HG02884 (cell line): ENCODE data around the gene NQO2.
"Not testable (repeated sequence)": the region's sequence is repeated elsewhere in the genome, so short reads cannot be mapped to it uniquely, and the experiment has no call there.

ENCODE experiments used
- ATAC-seq: cut with Tn5 transposase; IDR thresholded peaks from one replicate; pipeline ENCODE4 v1.9.1; 2021; ENCODE audit warnings: mild to moderate bottlenecking, moderate library complexity; ENCODE audit not compliant: unreplicated experiment

NQO2 gene

DNA sequence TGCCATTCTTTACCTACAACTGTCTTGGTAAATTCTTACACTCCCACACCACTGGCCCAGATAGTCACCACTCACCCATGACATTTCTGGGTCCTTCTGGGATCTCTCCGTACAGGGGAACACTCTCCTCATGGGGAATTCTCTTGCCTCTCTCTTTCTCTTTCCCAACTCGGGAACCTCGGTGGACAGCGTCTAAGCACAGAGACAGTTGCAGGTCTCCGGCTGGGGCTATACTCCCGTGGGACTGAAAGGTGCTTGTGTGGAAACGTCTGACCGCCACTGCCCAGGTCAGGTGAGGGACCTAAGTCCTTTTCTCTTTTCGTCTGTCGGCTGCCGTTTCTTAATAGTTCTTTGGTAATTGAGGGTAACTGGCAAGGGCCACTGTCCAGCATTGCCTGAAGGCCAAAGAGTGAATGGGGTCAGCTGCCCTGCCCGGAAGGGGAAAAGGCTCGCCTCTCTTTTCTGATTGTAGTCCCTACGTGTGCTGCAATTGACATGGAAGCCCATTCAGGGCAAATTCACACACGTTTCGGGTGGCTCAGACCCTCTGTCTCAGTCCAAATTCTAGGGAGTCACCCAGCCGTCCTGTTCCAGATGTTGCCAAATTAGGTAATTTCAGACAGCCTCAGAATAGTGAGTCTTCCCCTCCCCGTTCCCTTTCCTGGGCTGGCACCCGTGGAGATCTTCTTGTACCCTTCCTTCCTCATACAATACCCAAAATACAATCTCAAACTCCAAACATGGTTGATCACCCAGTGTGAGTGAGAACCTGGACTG is 37.4 kb downstream of the NQO2 start:
- no peak for ATAC-seq

DNA sequence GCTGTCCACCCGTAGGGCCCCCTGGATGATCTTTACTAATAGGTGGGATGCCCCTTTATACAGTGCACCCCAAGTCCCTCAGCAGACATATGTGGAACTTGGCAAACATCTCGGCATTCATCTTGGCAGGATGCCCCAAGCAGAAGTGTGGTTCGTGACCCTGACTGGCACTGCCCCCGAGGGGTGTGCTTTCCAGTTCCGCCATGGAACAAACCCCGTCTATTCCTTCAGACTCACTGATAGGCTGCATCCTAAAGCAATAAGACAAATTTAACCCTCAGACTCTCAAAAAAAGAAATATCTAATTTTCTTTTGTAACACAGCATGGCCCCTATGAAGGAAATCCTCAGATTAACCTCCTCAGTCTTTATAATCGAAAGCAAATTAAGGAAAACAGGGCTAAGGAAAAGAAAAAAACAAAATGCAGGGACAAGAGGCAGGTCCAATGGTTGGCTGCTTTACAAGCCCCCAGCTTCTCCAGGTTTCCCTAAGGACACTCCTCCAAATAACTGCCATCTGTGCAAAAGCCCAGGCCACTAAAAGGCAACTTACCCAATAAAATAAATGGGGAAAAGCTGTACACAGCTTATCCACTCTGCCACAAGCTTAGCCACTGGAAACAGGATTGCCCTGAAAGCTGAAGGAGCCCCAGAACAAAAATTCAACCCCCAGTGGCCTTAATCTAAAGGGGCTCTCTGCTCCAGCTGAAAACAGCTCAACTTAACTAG is 38.1 kb downstream of the NQO2 start:
- ATAC-seq, result no peak

DNA sequence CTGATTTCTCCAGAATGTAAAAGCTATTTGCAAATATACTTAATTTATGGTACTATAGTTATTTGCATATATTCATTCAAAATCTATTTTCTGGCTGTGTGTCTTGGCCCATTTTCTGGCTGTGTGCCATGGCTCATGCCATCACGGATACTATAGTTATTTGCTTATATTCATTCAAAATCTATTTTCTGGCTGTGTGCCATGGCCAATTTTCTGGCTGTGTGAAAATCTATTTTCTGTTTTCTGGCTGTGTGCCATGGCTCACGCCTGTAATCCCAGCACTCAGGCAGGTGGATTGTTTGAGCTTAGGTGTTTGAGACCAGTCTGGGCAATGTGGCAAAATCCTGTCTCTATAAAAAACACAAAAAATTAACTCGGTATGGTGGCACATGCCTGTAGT is 39.7 kb downstream of the NQO2 start:
- ATAC-seq, result no peak

DNA sequence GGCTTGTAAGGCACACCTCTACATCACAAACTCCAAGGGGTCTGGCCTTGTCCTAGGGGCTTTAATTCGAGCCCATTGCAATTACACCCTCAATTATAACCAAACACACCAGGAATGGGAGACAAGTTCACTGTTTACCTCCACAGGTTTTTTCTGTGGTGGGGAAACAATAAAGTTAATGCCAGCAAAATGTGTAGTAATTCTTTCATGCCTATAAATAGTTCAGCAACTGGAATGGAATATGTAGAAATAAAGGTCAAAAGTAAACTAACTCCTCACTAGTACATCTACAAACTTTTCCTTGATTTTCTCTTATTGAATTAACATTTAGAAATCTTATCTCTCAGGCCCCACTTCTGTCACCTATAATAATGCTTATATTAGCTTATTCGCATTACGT is 41.5 kb downstream of the NQO2 start:
- no peak for ATAC-seq

DNA sequence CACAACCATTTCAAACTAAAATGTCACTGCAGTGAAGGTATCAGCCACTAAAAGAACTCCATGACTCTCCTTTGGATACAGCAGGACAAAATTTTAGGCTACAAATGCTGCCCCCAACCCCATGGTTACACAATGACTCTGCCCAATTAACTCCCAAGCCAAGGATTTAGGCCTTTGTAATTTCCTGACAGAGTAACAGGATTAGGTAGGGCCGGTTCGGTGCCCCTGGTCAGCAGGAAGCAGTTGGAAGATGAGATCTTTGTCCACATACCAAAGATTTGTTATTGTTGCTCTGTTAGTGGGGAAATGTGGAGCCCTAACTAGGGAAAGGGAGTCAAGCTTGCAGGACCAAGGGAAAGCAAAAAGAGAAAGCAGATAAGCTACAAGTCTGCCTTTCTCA is 41.9 kb downstream of the NQO2 start:
- no peak for ATAC-seq

DNA sequence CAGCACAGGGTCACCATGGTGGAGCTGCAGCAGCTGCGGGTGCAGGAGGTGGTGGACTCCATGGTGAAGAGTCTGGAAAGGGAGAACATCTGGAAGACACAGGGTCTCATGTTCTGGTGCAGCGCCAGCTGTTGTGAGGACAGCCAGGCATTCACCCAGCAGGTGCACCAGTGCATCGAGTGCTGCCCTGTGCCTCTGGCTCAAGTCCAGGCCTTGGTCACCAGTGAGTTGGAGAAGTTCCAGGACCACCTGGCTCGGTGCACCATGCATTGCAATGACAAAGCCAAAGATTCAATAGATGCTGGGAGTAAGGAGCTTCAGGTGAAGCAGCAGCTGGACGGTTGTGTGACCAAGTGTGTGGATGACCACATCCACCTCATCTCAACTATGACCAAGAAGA is 45.7 kb downstream of the NQO2 start:
- ATAC-seq, result no peak

DNA sequence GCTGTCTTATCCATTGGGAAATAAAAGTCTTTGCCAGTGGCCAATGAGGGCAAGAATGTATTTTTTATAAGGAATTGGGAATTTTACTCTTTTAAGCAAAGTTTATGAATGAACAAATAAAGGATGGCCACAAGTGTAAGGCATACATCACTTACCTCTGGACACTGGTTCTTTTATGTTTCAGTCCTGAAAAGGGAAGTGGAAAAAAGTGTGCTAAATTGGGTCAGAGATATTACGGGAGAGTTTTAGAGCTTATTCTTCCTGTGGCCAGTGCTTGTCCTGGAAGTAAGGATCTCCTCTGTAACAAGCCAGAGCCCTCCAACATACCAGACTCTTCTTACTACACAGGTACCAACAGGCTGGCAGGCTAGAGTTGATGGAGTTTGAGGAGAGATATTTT is 46.1 kb downstream of the NQO2 start:
- no peak for ATAC-seq

DNA sequence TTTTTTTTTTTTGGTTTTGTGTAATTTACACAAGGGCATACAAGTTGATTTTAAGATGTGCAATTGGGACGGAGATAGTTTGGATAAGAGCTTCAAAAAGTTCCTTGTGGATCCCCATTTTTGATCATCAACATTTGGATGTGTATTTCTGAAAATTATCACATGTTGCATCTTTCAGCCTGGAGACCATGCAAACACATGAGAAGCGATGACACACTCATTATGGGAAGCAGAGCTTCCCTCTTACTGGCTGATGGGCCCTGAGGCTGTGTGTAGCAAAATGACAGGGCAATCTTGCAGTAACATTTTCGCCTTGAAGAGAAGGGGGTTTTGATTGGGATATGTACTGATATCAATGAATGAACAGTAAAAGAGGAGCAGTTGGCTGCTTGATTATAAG is 46.6 kb downstream of the NQO2 start:
- ATAC-seq, result no peak

DNA sequence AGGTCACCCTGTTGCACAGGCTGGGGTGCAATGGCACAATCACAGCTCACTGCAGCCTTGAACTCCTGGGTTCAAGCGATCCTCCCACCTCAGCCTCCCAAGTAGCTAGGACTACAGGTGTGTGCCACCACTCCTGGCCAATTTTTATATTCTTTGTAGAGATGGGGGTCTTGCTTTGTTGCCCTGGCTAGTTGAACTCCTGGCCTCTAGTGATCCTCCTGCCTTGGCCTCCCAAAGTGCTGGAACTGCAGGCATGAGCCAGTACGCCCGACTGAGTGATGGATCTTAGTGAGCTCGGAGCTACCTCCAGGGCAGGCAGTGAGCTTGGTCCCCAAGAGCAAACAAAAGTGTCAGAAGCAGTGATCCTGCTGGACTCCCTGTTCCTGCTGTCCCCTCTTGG is 48.3 kb downstream of the NQO2 start:
- ATAC-seq, result not testable (repeated sequence)

DNA sequence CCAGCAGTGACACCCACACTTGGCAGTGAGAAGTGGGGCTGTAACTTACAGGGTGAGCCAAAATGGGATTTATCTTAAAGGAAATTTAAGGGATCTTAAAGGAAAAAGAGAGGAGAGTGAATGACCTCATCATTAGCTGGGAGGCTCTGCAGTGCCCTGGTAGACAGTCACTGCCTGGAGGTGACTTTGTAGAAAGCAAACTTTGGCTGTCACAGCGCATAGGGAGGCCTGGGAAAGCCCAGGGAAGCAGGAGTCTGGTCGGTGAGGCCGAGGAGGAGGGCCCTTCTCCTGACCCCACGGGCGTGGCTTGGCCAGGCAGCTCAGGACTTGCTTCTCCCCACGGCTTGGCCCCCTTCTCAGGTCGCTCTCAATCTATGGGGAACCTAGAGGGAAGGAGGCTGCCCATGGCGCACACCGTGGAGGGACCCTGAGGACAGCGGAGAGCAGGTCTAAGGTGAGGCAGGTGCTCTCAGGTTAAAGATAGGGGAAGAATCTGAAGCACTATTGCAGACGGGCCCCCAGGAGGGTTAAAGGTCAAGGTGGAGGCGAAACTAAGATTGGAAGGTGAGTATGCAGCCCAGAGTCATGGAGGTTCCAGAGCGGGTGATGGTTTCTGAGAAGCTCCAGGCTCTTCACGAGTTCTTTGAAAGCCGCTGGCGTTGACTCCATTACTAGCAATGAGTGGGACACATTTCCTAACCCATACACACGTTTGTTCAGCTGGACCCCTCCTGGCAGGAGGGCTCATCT is 53.0 kb downstream of the NQO2 start:
- ATAC-seq, result no peak

DNA sequence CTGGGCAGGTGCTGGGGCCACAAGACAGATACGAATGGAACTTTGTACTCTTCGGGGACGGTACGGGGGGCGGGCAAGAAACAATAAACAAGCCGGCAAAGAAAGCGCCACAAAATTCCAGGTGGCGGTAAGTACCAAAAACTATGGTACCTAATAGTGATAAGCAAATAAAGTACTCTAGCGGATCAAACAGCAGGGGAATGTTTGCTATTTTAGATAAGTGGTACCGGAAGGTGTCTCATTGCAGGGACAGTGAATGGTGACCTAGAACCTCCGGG is 53.5 kb downstream of the NQO2 start:
- ATAC-seq, result no peak

DNA sequence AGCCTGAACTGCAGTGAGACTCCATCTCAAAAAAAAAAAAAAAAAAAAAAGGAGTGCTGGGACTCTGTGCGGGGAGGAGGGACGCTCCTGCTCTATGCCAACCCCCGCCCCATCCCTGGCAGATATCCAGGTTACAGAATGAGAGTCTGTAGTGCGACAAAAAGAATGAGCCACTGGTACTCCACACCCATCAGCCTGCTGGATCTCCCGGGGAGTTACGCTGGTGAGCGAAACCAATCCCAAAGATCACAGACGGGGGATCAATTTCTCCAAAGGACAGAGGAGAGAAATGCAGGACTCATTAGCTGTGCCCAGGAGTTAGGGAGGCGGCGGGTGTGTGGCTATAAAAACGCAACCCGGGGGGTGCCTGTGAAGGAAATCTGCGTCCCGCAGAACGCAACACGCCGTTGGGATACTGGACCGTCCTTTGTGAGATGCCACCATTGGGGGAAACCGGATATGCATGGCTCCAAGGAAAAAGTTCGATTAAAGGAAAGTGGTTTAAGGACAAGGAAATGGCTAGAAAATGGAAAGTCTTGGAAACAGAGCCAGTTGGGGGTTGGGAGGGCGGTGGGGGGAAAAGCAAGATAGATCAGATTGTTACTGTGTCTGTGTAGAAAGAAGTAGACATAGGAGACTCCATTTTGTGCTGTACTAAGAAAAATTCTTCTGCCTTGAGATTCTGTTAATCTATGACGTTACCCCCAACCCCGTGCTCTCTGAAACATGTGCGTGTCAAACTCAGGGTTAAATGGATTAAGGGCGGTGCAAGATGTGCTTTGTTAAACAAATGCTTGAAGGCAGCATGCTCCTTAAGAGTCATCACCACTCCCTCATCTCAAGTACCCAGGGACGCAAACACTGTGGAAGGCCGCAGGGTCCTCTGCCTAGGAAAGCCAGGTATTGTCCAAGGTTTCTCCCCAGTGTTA is 54.8 kb downstream of the NQO2 start:
- not testable (repeated sequence) for ATAC-seq

DNA sequence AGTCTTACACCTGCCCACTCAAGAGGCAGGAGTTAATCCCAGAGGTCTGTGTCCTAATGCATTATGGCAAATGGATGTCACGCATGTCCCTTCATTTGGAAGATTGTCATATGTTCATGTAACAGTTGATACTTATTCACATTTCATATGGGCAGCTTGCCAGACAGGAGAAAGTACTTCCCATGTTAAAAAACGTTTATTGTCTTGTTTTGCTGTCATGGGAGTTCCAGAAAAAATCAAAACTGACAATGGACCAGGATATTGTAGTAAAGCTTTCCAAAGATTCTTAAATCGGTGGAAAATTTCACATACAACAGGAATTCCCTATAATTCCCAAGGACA is 55.4 kb downstream of the NQO2 start:
- ATAC-seq, result not testable (repeated sequence)

DNA sequence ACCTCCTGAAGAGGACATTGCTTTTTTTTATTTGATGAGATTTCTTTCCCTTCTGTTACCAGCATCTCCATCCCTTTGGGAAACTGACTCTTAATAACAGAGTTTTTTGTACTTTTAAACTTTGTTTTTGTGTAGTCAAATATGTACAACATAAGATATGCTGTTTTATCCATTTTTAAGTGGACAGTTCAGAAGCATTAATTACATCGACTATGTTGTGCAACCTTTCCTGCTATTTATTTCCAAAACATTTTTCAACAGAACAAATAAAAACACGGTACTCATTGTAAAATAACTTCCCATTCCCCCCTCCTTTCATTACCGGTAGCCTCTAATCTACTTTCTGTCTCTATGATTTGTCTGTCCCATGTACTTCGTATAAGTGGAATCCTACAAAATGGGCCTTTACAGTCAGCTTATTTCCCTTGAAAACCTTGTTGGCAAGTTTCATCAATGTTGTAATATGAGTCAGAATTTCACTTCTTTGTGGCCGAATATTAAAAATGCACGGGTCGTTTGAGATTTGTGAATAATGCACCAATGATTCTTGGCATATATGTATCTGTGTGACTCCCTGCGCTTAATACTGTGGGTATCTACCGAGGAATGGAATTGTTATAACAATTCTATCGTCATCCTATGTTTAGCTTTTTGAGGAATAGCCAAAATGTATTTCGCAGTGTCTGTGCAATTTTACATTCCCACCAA is 57.5 kb downstream of the NQO2 start:
- ATAC-seq, result no peak

DNA sequence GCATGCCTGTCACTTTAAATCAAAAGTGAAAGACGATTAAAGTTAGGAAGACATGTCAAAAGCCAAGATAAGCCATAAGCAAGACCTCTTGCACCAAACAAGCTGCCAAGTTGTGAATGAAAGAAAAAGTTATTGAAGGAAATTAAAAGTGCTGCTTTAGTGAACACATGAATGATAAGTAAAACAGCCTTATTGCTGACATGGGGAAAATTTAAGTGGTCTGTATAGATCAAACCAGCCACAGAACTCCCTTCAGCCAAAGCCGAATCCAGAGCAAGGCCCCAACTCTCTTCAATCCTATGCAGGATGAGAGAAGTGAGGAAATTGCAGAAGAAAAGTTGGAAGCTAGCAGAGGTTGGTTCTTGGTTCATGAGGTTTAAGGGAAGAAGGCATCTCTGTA is 59.3 kb downstream of the NQO2 start:
- no peak for ATAC-seq

DNA sequence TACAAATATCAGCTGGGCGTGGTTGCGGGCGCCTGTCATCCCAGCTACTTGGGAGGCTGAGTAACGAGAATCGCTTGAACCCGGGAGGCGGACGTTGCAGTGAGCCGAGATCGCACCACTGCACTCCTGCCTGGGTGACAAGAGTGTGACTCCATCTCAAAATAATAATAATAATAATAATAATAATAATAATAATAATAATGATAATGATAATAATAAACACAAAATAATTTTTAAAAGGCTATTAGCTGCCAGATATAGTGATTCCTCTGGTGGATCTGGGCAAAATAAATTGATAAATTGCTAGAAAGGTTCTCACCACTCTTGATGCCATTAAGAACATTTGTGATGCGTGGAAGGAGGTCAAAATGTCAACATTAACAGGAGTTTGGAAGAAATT is 60.4 kb downstream of the NQO2 start:
- not testable (repeated sequence) for ATAC-seq

DNA sequence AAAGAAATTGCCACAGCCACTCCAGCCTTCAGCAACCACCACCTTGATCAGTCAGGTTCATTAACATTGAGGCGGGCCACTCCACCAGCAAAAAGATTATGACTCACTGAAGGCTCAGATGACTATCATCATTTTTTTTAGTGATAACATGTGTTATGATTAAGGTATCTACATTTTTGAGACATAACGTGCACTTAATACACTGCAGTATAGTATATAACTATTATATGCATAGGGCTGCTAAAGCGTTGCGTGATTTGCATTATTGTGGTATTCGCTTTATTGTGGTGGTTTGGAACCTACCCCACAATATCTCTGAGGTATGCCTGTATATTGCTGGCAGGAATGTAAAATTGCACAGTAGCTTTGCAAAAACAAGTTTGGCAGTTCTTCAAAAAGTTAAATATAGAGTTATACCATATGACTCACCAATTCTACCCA is 61.8 kb downstream of the NQO2 start:
- ATAC-seq, result no peak

DNA sequence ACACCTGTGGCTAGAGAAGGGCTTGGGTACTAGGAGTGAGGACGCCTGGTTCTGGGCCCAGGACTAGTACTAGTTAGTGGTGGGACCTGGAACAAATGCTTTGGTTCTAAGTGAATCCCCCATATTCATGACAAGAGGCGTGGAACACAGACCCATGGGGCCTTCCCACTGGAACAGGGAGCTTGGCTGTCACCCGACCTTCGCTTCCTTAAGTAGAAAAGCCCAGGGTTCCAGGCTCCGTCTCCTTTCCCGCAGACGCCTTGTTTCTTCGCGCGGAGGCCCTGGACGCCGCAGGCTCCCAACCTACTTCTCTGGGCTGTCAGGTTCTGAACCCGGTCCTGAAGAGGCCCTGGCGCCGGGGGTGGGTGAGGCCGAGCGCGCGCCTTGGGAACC is 63.6 kb downstream of the NQO2 start:
- not testable (repeated sequence) for ATAC-seq

DNA sequence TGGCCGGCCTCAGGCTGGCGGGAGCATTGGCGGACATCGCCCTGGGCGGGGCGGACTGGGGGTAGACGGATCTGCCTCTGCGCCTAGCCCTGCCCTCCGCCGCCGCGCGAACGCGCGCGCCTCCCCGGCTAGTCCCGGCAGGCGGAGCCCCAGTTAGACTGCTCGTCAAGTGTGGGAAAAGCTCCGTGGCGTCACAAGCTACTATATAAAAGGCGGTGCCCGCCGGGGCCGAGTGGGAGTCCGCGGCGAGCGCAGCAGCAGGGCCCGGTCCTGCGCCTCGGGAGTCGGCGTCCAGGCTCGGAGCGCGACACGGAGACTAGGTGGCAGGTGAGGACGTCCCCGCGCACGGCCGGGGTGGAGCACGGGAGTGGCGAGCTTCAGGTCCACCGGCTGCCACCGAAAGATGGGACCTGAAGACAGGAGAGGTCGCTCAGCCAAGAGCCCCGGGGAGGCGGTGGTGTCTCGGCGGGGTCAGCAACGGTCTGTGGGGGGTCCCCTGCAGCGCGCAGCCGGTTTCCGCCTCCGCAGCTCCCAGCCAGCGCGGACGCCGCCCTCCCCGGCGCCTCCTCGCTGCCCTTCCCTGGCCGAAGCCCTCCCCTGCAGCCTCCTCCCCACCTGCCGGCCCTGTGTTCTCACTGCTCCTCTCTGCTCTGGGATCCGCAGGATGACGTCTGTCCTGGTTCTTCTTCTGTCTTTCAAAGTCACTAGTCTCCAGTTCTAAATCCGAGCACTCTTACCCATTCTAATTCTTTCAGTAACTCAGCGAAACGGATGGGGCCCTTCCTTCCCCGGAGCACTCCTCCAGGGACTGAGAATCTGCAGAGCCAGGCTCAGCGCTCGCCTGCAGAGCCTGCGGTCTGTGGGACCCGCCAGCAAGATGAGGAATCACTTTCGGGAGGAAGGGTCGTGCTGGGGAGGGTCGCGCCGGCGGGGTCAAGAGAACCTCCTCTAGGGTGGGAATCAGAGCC is 64.3 kb downstream of the NQO2 start:
- peak; percentile 71 for ATAC-seq
